ENCODE measurements around the gene TTC7B.
"Not testable (repeated sequence)": the region's sequence is repeated elsewhere in the genome, so short reads cannot be mapped to it uniquely, and the experiment has no call there.

TTC7B gene

DNA sequence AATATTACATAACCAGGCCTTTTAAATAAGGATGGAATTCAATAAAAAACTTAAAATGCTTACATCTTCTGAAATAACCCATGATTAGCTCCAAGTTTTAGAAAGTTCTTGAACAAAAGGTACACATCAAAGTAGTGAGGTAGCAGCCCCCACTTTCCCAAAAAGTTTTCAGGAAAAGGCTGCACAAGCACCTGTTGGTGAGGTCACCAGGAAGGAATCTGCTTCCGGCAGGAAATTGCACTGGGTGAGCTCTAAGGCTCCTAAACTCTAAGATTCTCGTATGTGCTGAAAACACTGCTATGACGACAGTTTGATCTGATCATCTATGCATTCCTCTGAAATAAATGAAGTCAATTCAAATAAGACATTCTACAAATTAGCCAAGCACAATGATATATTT is 34.3 kb upstream of the TTC7B start:
- DNase-seq (ENCODE audit: low read depth): no peak
- TF ChIP-seq CTCF (IDR thresholded peaks at IDR 0.05; ENCODE audit: insufficient read depth, low read depth, low read length, missing control alignments): no peak
- H3K4me3 ChIP-seq (ENCODE audit: low read depth, low read length): no peak overlapping the region

DNA sequence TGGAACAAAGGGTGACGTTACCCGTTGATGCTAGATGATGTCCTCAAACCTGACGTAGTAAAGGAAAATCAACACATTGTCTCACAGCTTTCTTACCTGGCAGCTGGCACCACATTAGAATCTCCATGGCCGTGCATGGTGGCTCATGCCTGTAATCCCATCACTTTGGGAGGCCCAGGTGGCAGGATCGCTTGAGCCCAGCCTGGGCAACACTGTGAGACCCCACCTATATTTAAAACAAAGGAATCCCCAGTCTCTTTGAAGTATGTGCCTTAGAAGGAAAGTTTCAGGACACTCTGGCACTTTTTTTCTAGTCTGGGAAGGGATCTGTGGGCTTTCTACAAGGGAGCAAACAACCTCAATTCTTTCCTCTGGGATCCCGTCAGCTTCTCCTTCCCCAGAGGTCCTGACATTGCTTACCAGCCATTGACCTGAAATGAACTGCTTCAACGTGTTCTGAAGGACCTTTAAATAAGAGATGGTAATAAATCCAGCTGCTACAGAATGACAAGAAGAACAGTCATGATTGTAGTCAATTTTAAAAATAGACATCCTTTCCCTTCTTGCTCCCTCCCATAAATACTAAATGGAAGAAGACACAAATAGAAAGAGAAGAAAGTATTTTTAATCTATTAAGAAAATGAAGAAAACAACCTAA is 33.7 kb upstream of the TTC7B start:
- H3K4me3 ChIP-seq (ENCODE audit: low read depth, low read length): no peak overlapping the region
- no peak for DNase-seq (ENCODE audit: low read depth)
- TF ChIP-seq CTCF (IDR thresholded peaks at IDR 0.05; ENCODE audit: insufficient read depth, low read depth, low read length, missing control alignments): no peak

DNA sequence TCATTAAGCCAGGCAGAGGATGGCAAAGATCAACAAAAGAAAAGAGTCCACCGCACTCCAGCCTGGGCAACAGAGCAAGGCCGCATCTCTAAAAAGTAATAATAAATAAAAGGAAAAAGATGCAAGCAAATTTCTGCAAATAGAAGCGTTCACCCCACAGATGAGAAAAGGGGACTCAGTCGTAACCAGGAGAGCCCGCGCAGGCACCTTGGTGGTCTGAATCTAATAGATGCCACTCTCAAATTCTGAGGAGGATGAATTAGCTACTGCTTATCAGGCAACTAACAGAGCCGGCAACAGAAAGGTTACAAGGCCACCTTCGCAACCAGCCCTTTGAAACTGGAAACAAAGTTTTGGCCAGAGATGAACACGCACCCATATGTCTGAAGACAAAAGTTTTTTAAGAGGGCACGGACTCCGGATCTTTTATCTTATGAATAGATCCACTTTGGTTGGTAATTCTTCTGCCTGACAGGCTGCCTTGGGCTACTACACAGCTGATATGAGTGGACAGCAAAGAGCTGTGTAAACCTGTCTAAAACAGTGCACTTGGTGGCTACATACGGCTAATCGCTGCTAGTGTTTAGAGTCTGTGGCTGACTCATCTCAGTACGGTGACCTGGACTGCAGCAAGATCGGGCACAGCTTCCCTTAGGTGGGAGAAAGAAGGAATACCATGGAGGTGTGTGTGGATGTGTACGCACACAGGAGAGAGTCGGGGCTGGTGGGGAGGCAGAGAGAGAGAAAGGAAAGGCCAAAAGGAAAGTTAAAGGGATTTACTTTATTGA is 32.9 kb upstream of the TTC7B start:
- TF ChIP-seq CTCF (IDR thresholded peaks at IDR 0.05; ENCODE audit: insufficient read depth, low read depth, low read length, missing control alignments): no peak
- H3K4me3 ChIP-seq (ENCODE audit: low read depth, low read length): no peak overlapping the region
- no peak for DNase-seq (ENCODE audit: low read depth)

DNA sequence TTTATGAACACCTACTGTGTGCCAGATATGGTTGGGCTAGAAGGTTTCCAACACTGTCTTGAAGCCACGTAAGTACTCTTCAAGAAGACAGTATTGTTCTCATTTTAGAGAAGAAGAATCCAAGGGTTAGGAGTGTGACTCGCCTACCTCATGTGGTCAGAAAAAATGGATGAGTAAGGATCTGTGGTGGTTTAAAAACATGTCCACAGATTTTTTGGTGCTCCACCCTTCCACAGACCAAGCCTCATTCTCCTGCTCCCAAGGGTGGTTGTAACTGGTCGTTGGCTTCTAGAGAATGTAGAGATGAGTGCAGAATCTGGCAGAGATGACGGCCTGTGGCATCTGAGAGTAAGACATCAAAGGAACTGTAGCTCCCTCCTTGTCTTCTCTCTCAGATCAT is 30.3 kb upstream of the TTC7B start:
- TF ChIP-seq CTCF (IDR thresholded peaks at IDR 0.05; ENCODE audit: insufficient read depth, low read depth, low read length, missing control alignments): no peak
- no peak overlapping the region for H3K4me3 ChIP-seq (ENCODE audit: low read depth, low read length)
- no peak for DNase-seq (ENCODE audit: low read depth)

DNA sequence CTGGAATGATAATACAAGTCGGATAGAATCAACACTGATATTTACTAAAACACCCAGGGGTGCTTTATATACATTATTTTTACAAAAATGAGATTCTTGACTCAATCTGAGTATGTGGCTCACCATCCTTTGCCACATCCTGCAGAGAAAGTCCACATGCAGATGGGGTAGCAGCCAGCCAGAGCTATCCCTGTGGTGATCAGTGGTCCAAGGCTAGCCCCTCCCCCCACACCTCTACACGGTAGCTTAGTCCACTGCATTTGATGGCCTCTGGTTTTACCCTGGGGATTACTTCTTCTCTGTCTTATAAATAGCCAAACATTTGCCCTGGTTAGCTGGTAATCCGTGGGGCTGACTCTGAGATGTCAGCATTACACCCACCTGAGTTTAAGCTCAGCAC is 28.1 kb upstream of the TTC7B start:
- no peak for DNase-seq (ENCODE audit: low read depth)
- H3K4me3 ChIP-seq (ENCODE audit: low read depth, low read length): no peak overlapping the region
- no peak for TF ChIP-seq CTCF (IDR thresholded peaks at IDR 0.05; ENCODE audit: insufficient read depth, low read depth, low read length, missing control alignments)

GRCh38 chr14:90842726-90843125 is 26.5 kb upstream of the TTC7B start:
- TF ChIP-seq CTCF (IDR thresholded peaks at IDR 0.05; ENCODE audit: insufficient read depth, low read depth, low read length, missing control alignments): no peak
- H3K4me3 ChIP-seq (ENCODE audit: low read depth, low read length): no peak overlapping the region
- DNase-seq (ENCODE audit: low read depth): no peak

- DNase-seq (ENCODE audit: low read depth); H3K4me3 ChIP-seq (ENCODE audit: low read depth, low read length): not testable (repeated sequence)
Measured at GRCh38 chr14:90840667-90841066, 24.4 kb upstream of the TTC7B start.
